Kidney epithelial cell (primary cell): Measurements from ENCODE around the gene COA1. TPM values are rescaled to one million over a fixed set of nuclear protein-coding genes. Genes with fewer than 3 reads are reported as not detected.
A peak's percentile ranks its signal among the peaks of the same experiment; 100 is the strongest.

ENCODE experiments used
- DNase-seq: peaks from one replicate; pipeline ENCODE4 v3.0.0-alpha.2; 2010; ENCODE audit warnings: low read depth
- H3K27me3 ChIP-seq: 2 replicates; pipeline ENCODE4 v1.6.0; 2011; ENCODE audit warnings: low read length; ENCODE audit not compliant: control insufficient read depth, insufficient read depth
- H3K36me3 ChIP-seq: 2 replicates; pipeline ENCODE4 v1.5.1; 2011; ENCODE audit warnings: low read length; ENCODE audit not compliant: control insufficient read depth, insufficient read depth
- H3K4me3 ChIP-seq: 2 replicates; pipeline ENCODE4 v1.5.1; 2011; ENCODE audit warnings: low read depth, mild to moderate bottlenecking, control low read depth, low read length
- total RNA-seq: library from RNA; depleted of rRNA; stranded (reverse); fragments of >200 nt; gene quantifications from 2 replicates; pipeline ENCODE4 v1.2.3, GENCODE V29; 2015
- TF ChIP-seq, protein P1 (sequence below): IDR thresholded peaks from 2 replicates; pipeline ENCODE4 v1.5.1; 2011; ENCODE audit warnings: mild to moderate bottlenecking, moderate library complexity, low read length, control low read depth, inconsistent platforms; ENCODE audit not compliant: insufficient read depth, poor library complexity, severe bottlenecking

COA1 gene
- total RNA-seq, 1 donor from 2014 or later: 67.1 TPM

DNA sequence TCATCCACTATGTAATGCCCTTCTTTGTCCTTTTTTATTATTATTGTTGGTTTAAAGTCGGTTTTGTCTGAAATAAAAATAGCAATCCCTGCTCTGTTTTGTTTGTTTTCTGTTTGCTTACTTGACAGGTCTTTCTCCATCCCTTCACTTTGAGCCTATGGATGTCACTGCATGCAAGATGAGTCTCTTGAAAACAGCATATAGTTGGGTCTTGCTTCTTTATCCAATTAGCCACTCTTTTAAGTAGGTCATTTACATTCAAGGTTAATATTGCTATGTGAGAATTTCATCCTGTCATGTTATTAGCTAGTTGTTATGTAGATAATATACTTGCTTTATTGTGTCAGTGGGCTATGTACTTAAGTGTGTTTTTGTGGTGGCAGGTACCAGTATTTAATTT lies 25.8 kb downstream of the COA1 start:
- no peak for DNase-seq
- H3K27me3 ChIP-seq: no peaks in the 10 kb centered on the region
- TF ChIP-seq, protein P1, sequence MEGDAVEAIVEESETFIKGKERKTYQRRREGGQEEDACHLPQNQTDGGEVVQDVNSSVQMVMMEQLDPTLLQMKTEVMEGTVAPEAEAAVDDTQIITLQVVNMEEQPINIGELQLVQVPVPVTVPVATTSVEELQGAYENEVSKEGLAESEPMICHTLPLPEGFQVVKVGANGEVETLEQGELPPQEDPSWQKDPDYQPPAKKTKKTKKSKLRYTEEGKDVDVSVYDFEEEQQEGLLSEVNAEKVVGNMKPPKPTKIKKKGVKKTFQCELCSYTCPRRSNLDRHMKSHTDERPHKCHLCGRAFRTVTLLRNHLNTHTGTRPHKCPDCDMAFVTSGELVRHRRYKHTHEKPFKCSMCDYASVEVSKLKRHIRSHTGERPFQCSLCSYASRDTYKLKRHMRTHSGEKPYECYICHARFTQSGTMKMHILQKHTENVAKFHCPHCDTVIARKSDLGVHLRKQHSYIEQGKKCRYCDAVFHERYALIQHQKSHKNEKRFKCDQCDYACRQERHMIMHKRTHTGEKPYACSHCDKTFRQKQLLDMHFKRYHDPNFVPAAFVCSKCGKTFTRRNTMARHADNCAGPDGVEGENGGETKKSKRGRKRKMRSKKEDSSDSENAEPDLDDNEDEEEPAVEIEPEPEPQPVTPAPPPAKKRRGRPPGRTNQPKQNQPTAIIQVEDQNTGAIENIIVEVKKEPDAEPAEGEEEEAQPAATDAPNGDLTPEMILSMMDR: no peak
- H3K36me3 ChIP-seq: no peaks in the 10 kb centered on the region
- H3K4me3 ChIP-seq: no peak overlapping the region

DNA sequence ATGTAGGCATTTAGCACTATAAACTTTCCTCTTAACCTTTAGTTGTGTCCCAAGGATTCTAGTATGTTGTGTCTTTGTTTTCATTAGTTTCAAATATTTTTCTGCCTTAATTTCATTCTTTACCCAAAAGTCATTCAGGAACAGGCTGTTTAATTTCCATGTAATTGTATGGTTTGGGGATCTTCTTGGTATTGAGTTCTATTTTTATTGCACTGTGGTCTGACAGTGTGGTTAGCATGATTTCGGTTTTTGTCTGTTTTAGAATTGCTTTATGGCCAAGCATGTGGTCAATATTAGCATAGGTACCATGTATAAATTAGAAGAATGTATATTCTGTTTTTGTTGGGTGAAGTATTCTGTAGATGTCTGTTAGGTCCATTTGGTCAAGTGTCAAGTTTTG lies 26.3 kb downstream of the COA1 start:
- no peaks in the 10 kb centered on the region for H3K27me3 ChIP-seq
- DNase-seq: no peak

DNA sequence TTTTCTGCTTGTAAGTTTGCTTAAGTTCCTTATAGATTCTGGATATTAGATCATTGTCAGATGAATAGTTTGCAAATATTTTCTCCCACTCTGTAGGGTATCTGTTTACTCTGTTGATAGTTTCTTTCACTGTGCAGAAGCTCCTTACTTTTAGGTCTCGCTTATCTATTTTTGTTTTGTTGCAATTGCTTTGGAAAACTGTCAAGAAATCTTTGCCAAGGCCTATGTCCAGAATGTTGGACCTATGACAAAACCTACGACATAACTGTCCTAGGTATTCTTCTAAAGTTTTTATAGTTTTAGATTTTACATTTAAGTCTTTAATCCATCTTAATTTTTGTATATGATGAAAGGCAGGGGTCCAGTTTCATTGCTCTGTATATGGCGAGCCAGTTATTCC lies 27.4 kb downstream of the COA1 start:
- H3K4me3 ChIP-seq: no peak overlapping the region
- H3K27me3 ChIP-seq: no peaks in the 10 kb centered on the region
- DNase-seq: no peak
- TF ChIP-seq, protein P1: no peak
- no peaks in the 10 kb centered on the region for H3K36me3 ChIP-seq

More for the DNA sequence above, 26.3 kb downstream of the COA1 start:
- no peak overlapping the region for H3K4me3 ChIP-seq
- H3K36me3 ChIP-seq: no peaks in the 10 kb centered on the region
- TF ChIP-seq, protein P1: no peak

DNA sequence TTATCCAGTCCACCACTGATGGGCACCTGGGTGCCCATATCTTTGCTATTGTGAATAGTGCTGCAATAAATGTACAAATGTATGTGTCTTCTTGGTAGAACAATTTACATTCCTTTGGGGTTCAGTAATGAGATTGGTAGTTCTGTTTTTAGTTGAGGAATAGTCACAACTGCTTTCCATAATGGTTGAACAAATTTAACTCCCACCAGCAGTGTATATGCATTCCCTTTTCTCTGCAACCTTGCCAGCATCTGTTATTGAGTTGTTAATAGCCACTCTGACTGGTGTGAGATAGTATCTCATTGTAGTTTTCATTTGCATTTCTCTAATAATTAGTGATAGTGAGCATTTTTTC lies 27.8 kb downstream of the COA1 start:
- no peak for DNase-seq
- H3K4me3 ChIP-seq: no peak overlapping the region
- H3K27me3 ChIP-seq: no peaks in the 10 kb centered on the region
- TF ChIP-seq, protein P1: no peak
- H3K36me3 ChIP-seq: no peaks in the 10 kb centered on the region

DNA sequence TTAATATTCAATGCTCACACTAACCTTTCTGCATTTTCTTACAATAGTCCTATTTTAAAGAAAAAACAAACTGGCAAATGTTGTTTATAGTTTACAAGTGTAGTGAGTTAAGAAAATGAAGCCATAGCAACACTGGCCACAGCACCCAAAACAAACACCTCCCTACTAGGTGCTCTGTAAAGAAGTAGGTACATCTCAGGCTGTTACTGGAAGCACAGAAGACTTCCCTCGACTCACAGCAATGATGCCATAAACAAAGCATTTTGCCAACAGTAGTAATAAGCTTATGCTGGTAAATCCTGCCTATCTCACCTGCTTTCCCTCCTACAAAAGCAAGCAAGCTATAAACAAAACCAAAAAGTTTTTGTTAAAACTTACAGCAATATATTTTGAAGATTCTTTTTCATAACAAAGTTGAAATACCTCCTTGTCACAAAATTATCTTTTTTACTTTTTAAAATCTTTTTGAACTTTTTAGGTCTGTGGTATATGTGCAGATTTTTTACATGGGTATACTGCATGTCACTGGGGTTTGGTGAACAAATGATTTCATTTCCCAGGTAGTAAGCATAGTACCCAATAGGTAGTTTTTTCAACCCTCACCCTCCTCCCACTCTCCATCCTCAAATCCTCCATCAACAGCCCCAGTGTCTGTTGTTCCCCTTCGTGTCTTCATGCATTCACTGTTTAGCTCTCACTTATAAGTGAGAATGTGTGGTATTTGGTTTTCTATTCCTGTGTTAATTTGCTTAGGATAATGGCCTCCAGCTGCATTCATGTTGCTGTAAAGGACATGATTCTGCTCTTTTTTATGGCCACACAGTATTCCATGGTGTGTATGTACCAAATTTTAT lies 28.4 kb downstream of the COA1 start:
- no peaks in the 10 kb centered on the region for H3K27me3 ChIP-seq
- no peak overlapping the region for H3K4me3 ChIP-seq
- H3K36me3 ChIP-seq: no peaks in the 10 kb centered on the region
- DNase-seq: no peak
- TF ChIP-seq, protein P1: no peak

DNA sequence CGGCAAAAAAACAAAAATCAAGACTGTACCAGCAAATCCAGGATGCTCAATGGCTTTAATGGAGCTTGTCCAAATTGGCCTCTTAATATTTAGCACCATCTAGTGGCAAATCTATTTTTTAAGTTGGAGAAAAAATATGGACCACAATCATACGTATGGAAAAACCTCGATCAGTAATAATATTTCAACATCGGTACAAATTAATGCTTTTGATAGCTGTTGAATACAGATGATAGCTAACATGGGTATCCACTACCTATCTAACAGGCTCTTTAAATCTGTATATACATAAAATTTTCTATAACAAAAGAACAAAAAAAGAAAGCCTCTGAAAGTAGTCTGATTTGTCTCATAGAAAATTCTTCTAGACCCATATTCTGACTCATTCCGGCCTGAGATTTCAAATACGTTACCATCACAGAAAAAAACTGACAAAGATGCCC lies 29.2 kb downstream of the COA1 start:
- Histone ChIP-seq H3K4me3 (no peak overlapping the region), H3K36me3 (no peaks in the 10 kb centered on the region), H3K27me3 (no peaks in the 10 kb centered on the region)
- TF ChIP-seq, protein P1: peak; percentile 56
- DNase-seq: no peak
